ENCODE data around the gene KIF6. TPM values are rescaled to one million over a fixed set of nuclear protein-coding genes. Genes with fewer than 3 reads are reported as not detected.

The KIF6 gene
- total RNA-seq, 1 experiment from 2014 or later, result not detected

- in situ Hi-C loops (cut with HindIII; ENCODE audit: low pct_unique_long_range_greater_than_20kb, low sequenced_read_pairs), result no loop called here
Observed at GRCh38 chr6:39335780-39336545, 389.2 kb downstream of the KIF6 start.

DNA sequence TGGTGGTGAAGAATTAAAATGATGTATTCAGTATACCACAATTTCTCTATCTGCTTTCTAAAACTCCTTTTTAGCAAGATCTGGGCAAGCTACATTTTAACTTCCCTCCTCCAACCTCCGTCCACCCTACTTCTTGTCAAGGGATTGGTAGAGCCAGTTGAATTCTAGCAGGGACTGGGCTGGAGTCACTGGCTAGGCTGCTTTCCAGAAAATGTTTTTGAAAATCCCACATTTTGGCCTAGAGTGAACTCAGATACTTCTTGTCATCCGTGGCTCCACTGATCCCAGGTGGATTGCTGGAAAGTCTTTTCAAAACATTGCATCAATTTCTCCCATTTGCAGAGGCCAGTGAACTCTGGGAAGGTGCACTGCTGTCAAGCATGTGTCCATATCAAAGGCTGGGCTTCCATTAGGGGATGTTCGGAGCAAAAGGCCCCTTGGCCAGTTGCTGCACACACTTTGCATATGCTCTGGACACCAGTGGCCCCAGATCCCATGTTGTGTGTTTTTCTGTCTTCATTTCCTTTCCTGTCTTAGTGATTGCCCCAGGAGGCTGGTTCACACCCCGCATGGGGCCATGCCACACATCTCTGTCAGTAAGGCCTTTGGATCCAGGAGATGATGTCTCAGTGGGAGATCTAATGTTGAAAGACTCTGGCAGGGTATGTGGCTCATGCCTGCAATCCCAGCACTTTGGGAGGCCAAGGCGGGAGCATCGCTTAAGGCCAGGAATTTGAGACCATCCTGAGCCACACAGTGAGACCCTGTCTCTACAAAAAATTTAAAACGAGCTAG, 391.4 kb downstream of the KIF6 start:
- in situ Hi-C loops (cut with HindIII; ENCODE audit: low pct_unique_long_range_greater_than_20kb, low sequenced_read_pairs), result no loop called here
- DNase-seq (ENCODE audit: low read depth), result no peak

More at GRCh38 chr6:39335780-39336545, 389.2 kb downstream of the KIF6 start:
- no peak for DNase-seq (ENCODE audit: low read depth)

DNA sequence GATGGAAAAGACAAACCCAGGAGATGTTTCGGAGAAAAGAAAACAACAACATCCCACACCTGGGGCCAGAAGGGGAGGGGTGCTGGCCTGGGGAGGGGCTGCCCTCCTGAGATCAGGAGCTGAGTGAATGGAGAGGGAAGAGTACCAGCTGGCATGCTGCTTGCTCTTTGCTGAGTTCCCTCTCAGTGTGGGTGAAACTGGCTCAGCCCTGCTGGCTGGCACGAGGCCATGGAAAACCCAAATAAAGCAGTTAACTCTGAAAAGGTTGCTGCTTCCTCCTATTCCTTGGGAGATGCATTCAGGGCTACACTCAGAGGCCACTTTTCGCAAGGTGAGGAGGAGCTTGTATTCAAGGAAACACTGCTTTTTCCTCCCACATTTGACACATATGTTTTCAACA, 394.7 kb downstream of the KIF6 start:
- in situ Hi-C loops (cut with HindIII; ENCODE audit: low pct_unique_long_range_greater_than_20kb, low sequenced_read_pairs), result no loop called here
- no peak for DNase-seq (ENCODE audit: low read depth)

- in situ Hi-C loops (cut with HindIII; ENCODE audit: low pct_unique_long_range_greater_than_20kb, low sequenced_read_pairs), result no loop called here
- no peak for DNase-seq (ENCODE audit: low read depth)
Observed at GRCh38 chr6:39330057-39330456, 395.2 kb downstream of the KIF6 start.

DNA sequence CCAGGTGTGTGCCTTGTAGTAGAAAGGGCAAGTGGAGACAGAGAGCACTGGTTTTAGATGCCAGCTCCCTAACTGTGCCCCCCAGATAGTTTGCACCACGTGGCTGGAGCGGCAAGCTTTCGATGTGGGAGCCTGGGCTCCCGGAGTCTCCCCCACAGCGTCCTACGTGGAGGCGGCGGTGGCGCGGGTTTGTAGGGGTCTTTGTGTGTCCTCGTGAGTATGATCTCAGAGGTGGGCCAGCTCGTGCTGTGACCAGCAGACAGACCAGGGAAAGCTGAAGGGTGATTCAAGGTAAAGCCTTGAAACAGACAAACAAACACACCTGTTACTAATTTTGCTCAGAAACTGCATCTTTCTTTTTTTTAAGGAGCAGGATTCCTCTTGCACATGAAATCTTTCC, 397.1 kb downstream of the KIF6 start:
- in situ Hi-C loops (cut with HindIII; ENCODE audit: low pct_unique_long_range_greater_than_20kb, low sequenced_read_pairs), result no loop called here

GRCh38 chr6:39327507-39327906, 397.7 kb downstream of the KIF6 start:
- in situ Hi-C loops (cut with HindIII; ENCODE audit: low pct_unique_long_range_greater_than_20kb, low sequenced_read_pairs), result no loop called here
- DNase-seq (ENCODE audit: low read depth), result no peak

More for the DNA sequence above, 397.1 kb downstream of the KIF6 start:
- no peak for DNase-seq (ENCODE audit: low read depth)

- in situ Hi-C loops (cut with HindIII; ENCODE audit: low pct_unique_long_range_greater_than_20kb, low sequenced_read_pairs), result no loop called here
- no peak for DNase-seq (ENCODE audit: low read depth)
Observed at GRCh38 chr6:39322306-39322850, 402.8 kb downstream of the KIF6 start, which contains the start of gene KCNK16. Gene KCNK16 (minus strand): TSS chr6:39322702. CDS start chr6:39322540, 162 bp downstream.

GRCh38 chr6:39321761-39322160, 403.4 kb downstream of the KIF6 start:
- in situ Hi-C loops (cut with HindIII; ENCODE audit: low pct_unique_long_range_greater_than_20kb, low sequenced_read_pairs), result no loop called here
- no peak for DNase-seq (ENCODE audit: low read depth)

DNA sequence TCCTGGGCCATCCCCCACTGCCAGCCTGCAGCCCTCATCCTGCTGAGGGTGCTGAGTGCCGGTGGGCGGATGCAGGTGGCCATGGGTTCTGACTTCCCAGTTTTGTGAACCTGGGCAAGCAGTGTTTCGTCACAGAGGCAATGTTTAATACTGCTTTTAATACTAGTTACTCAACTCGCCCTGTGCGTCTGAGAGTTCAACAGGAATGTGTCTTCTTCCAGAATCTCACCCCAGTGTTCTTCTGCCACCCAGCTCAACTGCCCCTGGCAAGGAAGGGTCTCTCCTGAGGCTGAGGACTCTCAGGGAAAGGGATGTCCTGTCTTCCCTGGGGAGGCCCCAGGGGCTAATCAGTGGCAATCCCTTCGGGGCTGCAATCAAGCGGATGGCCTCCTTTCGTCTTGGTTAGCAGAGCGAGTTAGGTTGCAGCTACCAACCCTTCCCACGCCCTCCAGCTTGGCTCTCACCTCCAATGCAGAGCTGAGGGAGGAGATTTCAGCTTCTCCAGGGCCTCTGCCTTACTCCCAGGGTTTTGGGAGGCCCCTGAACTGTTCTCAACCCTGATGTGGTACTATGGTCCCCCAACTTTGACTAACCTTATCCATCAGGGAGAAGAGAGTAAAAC, 404.7 kb downstream of the KIF6 start:
- DNase-seq (ENCODE audit: low read depth), result no peak
- in situ Hi-C loops (cut with HindIII; ENCODE audit: low pct_unique_long_range_greater_than_20kb, low sequenced_read_pairs), result no loop called here

- in situ Hi-C loops (cut with HindIII; ENCODE audit: low pct_unique_long_range_greater_than_20kb, low sequenced_read_pairs), result no loop called here
- no peak for DNase-seq (ENCODE audit: low read depth)
Observed at GRCh38 chr6:39319621-39320362, 405.4 kb downstream of the KIF6 start.

GRCh38 chr6:39317256-39317655, 408.0 kb downstream of the KIF6 start:
- in situ Hi-C loops (cut with HindIII; ENCODE audit: low pct_unique_long_range_greater_than_20kb, low sequenced_read_pairs), result no loop called here
- DNase-seq (ENCODE audit: low read depth), result no peak

GRCh38 chr6:39314273-39314795, 410.9 kb downstream of the KIF6 start, which contains the start of gene KCNK17:
Gene KCNK17 (minus strand): TSS chr6:39314419. CDS start chr6:39314320, 99 bp downstream.
- in situ Hi-C loops (cut with HindIII; ENCODE audit: low pct_unique_long_range_greater_than_20kb, low sequenced_read_pairs), result no loop called here
- DNase-seq (ENCODE audit: low read depth), result no peak

DNA sequence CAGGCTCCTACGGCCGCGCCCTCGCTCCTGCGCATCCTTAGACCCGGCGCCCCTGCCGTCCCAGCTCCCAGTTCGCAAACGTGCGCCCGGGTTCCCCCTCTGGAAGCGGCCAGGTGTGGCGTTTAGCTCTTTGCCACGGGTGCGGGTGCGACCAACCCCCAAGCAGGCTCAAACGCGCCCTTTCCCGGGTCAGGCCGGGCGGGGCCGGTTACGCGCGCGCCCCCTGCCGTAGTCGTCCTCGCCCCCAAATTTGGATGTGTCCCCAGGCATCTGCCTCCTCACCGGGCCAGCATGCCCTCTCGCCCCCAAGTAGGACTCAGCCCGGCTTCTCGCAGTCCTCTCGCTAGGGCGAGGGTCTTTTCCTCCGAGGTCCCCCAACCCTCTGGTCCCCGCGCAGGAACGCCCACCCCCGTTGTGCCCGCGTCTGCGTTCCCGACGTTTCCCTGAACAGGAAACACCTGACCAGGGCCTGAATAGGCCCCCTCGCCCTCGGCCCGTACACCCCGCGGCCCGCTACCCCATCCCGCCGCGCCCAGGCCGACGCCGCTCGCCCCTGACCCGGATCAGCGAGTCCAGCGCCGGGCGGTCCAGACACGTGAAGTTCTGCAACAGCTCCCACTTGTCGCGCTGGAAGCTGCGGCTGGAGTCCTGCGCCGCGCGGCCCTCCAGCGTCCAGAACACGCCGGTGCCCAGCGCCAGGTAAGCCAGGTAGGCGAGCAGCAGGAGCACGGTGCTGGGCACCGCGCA, 411.5 kb downstream of the KIF6 start:
- in situ Hi-C loops (cut with HindIII; ENCODE audit: low pct_unique_long_range_greater_than_20kb, low sequenced_read_pairs), result no loop called here
- DNase-seq (ENCODE audit: low read depth), result no peak

GRCh38 chr6:39312912-39313525, 412.2 kb downstream of the KIF6 start:
- in situ Hi-C loops (cut with HindIII; ENCODE audit: low pct_unique_long_range_greater_than_20kb, low sequenced_read_pairs), result no loop called here
- DNase-seq (ENCODE audit: low read depth), result no peak

GRCh38 chr6:39310542-39310941, 414.7 kb downstream of the KIF6 start:
- no peak for DNase-seq (ENCODE audit: low read depth)
- in situ Hi-C loops (cut with HindIII; ENCODE audit: low pct_unique_long_range_greater_than_20kb, low sequenced_read_pairs), result no loop called here

GRCh38 chr6:39309942-39310531, 415.2 kb downstream of the KIF6 start:
- peak; percentile 42 for DNase-seq (ENCODE audit: low read depth)
- in situ Hi-C loops (cut with HindIII; ENCODE audit: low pct_unique_long_range_greater_than_20kb, low sequenced_read_pairs), result no loop called here

All from Caki2 (cell line).